GM21737 (cell line): ENCODE results near the gene TMEM52.

ENCODE experiments used
- ATAC-seq: cut with Tn5 transposase; IDR thresholded peaks from one replicate; pipeline ENCODE4 v1.9.1; 2021; ENCODE audit warnings: mild to moderate bottlenecking, moderate library complexity; ENCODE audit not compliant: unreplicated experiment

TMEM52 gene

GRCh38 chr1:1876335-1876930 is 42.6 kb downstream of the TMEM52 start:
- ATAC-seq, result no peak

DNA sequence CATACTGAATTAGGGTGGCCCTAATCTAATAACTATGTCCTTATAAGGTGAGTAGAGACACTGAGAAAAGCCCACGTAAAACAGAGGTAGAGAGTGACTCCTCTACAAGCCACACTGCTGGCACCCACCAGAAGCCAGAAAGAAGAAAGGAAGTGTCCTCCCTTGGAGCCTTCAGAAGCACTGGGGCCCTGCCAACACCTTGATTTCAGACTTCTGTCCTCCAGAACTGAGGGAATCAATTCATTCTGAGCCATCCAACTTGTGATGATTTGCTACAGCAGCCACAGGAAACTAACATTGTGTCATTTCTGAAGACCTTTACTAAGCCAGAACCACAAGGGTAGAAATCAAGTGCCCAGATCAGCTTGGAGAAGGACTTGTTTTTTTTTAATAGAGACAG is 43.1 kb downstream of the TMEM52 start:
- no peak for ATAC-seq

DNA sequence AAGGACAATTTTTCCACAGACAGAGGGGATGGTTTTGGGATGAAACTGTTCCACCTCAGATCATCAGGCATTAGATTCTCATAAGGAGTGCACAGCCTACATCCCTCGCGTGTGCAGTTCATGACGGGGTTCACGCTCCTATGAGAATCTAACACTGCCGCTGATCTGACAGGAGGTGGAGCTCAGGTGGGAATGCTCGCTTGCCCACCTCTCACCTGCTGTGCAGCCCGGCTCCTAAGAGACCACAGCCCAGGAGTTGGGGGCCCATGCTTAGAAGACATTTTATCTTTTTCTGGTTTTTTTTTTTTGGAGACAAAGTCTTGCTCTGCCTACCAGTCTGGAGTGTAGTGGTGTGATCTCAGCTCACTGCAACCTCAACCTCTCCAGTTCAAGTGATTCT is 44.2 kb downstream of the TMEM52 start:
- no peak for ATAC-seq

DNA sequence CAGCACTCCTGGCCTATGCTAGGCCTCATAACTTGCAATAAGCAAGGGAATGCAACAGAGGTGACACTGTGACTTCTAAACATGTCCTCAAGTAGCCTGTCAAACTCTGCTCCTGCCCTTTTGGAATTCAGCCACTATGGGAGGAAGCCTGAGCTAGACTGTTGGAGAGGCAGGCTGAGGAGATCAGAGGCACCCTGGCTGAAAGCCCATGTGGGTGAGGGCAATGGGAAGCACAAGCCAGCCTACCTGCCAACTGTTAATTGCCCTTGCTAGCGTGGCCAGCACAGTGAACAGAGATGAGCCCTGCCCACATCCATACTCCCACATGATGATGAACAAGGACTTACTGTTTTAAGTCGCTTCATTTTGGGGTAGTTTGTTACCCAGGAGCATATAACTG is 45.9 kb downstream of the TMEM52 start:
- no peak for ATAC-seq

- no peak for ATAC-seq
Measured at GRCh38 chr1:1872329-1872994, 46.6 kb downstream of the TMEM52 start.

- ATAC-seq, result no peak
Measured at GRCh38 chr1:1869469-1869868, 49.6 kb downstream of the TMEM52 start.
